ENCODE measurements around the gene KHDC1. TPM values are rescaled to one million over a fixed set of nuclear protein-coding genes. Genes with fewer than 3 reads are reported as not detected.

The KHDC1 gene
- 17.0 and 23.6 TPM in 2 replicates for polyA plus RNA-seq

GRCh38 chr6:73262671-73263569 lies at the start of gene KHDC1:
Gene KHDC1, minus strand, starts transcription at chr6:73263196. Its CDS starts 20,679 bp downstream, at chr6:73242517.

GRCh38 chr6:73225396-73225795 lies 37.6 kb downstream of the KHDC1 start, which contains the start of gene KHDC1L:
Gene KHDC1L, minus strand, starts transcription at chr6:73225496. Its CDS starts 88 bp downstream, at chr6:73225408.

Other genes starting within 250 kb of the KHDC1 start
- gene KHDC1L, start 37.7 kb downstream of the KHDC1 start, polyA plus RNA-seq, result 1.8 TPM in 1 of 2 replicates, not detected in the other
- not detected in 2 replicates for gene DPPA5, start 91.1 kb upstream of the KHDC1 start, polyA plus RNA-seq
- not detected in 2 replicates for gene KHDC3L, start 99.5 kb upstream of the KHDC1 start, polyA plus RNA-seq
- gene OOEP, start 106.7 kb upstream of the KHDC1 start, polyA plus RNA-seq, result not detected in 2 replicates
- gene DDX43, start 131.6 kb upstream of the KHDC1 start, polyA plus RNA-seq, result not detected in 2 replicates
- gene CGAS, start 189.1 kb upstream of the KHDC1 start, polyA plus RNA-seq, result 0.12 and 2.1 TPM in 2 replicates
- gene MTO1, start 198.5 kb upstream of the KHDC1 start, polyA plus RNA-seq, result 39.1 and 46.0 TPM in 2 replicates